Esophagus (tissue), 2 donors: Measurements from ENCODE around the gene HS2ST1. TPM values are rescaled to one million over a fixed set of nuclear protein-coding genes. Genes with fewer than 3 reads are reported as not detected.

Experiments
- H3K27ac ChIP-seq, 2 donors: one replicate each; pipeline ENCODE4 v1.5.1; 2013; ENCODE audit warnings: low read depth in 2 of 2, mild to moderate bottlenecking in 2 of 2, inconsistent platforms in 1 of 2, low read length in 1 of 2, moderate library complexity in 1 of 2
- H3K27me3 ChIP-seq, 2 donors: one replicate each; pipeline ENCODE4 v1.6.1; 2013; ENCODE audit warnings: low read length in 2 of 2, control low read depth in 1 of 2, mild to moderate bottlenecking in 1 of 2; ENCODE audit not compliant: insufficient read depth in 2 of 2, control insufficient read depth in 1 of 2
- H3K36me3 ChIP-seq, 2 donors: one replicate each; pipeline ENCODE4 v1.6.1; 2013; ENCODE audit warnings: low read length in 1 of 2; ENCODE audit not compliant: control insufficient read depth in 2 of 2, insufficient read depth in 2 of 2
- H3K4me1 ChIP-seq, 2 donors: one replicate each; pipeline ENCODE4 v1.6.1; 2013; ENCODE audit warnings: low read length in 1 of 2; ENCODE audit not compliant: control insufficient read depth in 2 of 2, insufficient read depth in 2 of 2
- H3K4me3 ChIP-seq, 2 donors: one replicate each; pipeline ENCODE4 v1.5.1; 2013; ENCODE audit warnings: low read length in 2 of 2, mild to moderate bottlenecking in 2 of 2, low read depth in 1 of 2, moderate library complexity in 1 of 2
- H3K9me3 ChIP-seq, 2 donors: one replicate each; pipeline ENCODE4 v1.6.1; 2013; ENCODE audit warnings: mild to moderate bottlenecking in 2 of 2, low read depth in 1 of 2, low read length in 1 of 2, moderate library complexity in 1 of 2; ENCODE audit not compliant: control insufficient read depth in 2 of 2, insufficient read depth in 1 of 2
- WGBS, 2 donors: extraction: QIAGEN DNeasy Blood & Tissue Kit; methylation state at CpG; one replicate each; pipeline ENCODE4 v1.1.7; 2013; 5-methylcytosine and 5-hydroxymethylcytosine counted together
- polyA plus RNA-seq, 2 donors: library from polyadenylated mRNA; stranded (reverse); fragments of 200-250 nt; gene quantifications; one replicate each; pipeline ENCODE4 v1.2.3, GENCODE V29; 2013
- donor health status: healthy with polysubstance abuse.
- donor health status: Bipolar disorder and iron deficiency.

The HS2ST1 gene
- polyA plus RNA-seq, 2 donors, result 2.7 to 3.8 TPM

- no peak overlapping the region for H3K4me3 ChIP-seq
- H3K9me3 ChIP-seq, result no peaks in the 10 kb centered on the region
- H3K4me1 ChIP-seq, result no peaks in the 10 kb centered on the region
- H3K27me3 ChIP-seq, result no peaks in the 10 kb centered on the region
- no peaks in the 10 kb centered on the region for H3K36me3 ChIP-seq
- H3K27ac ChIP-seq, result no peak overlapping the region
Measured at GRCh38 chr1:87106144-87106543, 191.7 kb downstream of the HS2ST1 start.

GRCh38 chr1:87106867-87107266 lies 192.4 kb downstream of the HS2ST1 start:
- Histone ChIP-seq H3K4me1 (no peaks in the 10 kb centered on the region), H3K9me3 (no peaks in the 10 kb centered on the region), H3K27me3 (no peaks in the 10 kb centered on the region), H3K27ac (no peak overlapping the region), H3K4me3 (no peak overlapping the region), H3K36me3 (no peaks in the 10 kb centered on the region)
- 82 to 84% methylated on average over 2 of the region's 2 CpGs for WGBS, 2 donors

GRCh38 chr1:87108228-87108627 lies 193.8 kb downstream of the HS2ST1 start:
- Histone ChIP-seq H3K4me3 (no peak overlapping the region), H3K27ac (no peak overlapping the region), H3K9me3 (no peaks in the 10 kb centered on the region), H3K36me3 (no peaks in the 10 kb centered on the region), H3K4me1 (no peaks in the 10 kb centered on the region), H3K27me3 (no peaks in the 10 kb centered on the region)
- WGBS, 2 donors, result 80 to 87% methylated on average over 1 of the region's 1 CpG

- Histone ChIP-seq H3K9me3 (no peaks in the 10 kb centered on the region), H3K27me3 (no peaks in the 10 kb centered on the region), H3K36me3 (no peaks in the 10 kb centered on the region), H3K4me1 (no peaks in the 10 kb centered on the region), H3K27ac (no peak overlapping the region), H3K4me3 (no peak overlapping the region)
- 100% methylated on average over 1 of the region's 1 CpG for whole genome bisulfite sequencing, 2 donors
Measured at GRCh38 chr1:87108814-87109411, 194.5 kb downstream of the HS2ST1 start.

- no peak overlapping the region for H3K27ac ChIP-seq
- H3K9me3 ChIP-seq, result no peaks in the 10 kb centered on the region
- no peaks in the 10 kb centered on the region for H3K27me3 ChIP-seq
- no peaks in the 10 kb centered on the region for H3K4me1 ChIP-seq
- H3K4me3 ChIP-seq, result no peak overlapping the region
- WGBS, 2 donors, result 58 to 65% methylated on average over 5 of the region's 5 CpGs
- H3K36me3 ChIP-seq, result no peaks in the 10 kb centered on the region
Measured at GRCh38 chr1:87111659-87112371, 197.4 kb downstream of the HS2ST1 start.

- 78 to 85% methylated on average over 5 of the region's 5 CpGs for WGBS, 2 donors
- no peaks in the 10 kb centered on the region for H3K4me1 ChIP-seq
- H3K27me3 ChIP-seq, result no peaks in the 10 kb centered on the region
- no peaks in the 10 kb centered on the region for H3K36me3 ChIP-seq
- H3K4me3 ChIP-seq, result no peak overlapping the region
- H3K9me3 ChIP-seq, result no peaks in the 10 kb centered on the region
- no peak overlapping the region for H3K27ac ChIP-seq
Measured at GRCh38 chr1:87113313-87113712, 198.9 kb downstream of the HS2ST1 start.

GRCh38 chr1:87115317-87115890 lies 201.0 kb downstream of the HS2ST1 start:
- Histone ChIP-seq H3K9me3 (no peaks in the 10 kb centered on the region), H3K4me1 (peaks cover 0 to 1% of the 10 kb centered on the region in 2 donors), H3K4me3 (no peak overlapping the region), H3K36me3 (no peaks in the 10 kb centered on the region), H3K27ac (no peak overlapping the region), H3K27me3 (no peaks in the 10 kb centered on the region)
- WGBS, 2 donors, result 62 to 84% methylated on average over 3 of the region's 3 CpGs

GRCh38 chr1:87115891-87116290 lies 201.5 kb downstream of the HS2ST1 start:
- no peak overlapping the region for H3K27ac ChIP-seq
- H3K4me3 ChIP-seq, result no peak overlapping the region
- 77 to 88% methylated on average over 3 of the region's 3 CpGs for WGBS, 2 donors
- H3K27me3 ChIP-seq, result no peaks in the 10 kb centered on the region
- H3K9me3 ChIP-seq, result no peaks in the 10 kb centered on the region
- H3K36me3 ChIP-seq, result no peaks in the 10 kb centered on the region
- H3K4me1 ChIP-seq, result peaks cover 0 to 2% of the 10 kb centered on the region in 2 donors

- 84 to 85% methylated on average over 7 of the region's 7 CpGs for WGBS, 2 donors
- H3K36me3 ChIP-seq, result no peaks in the 10 kb centered on the region
Measured at GRCh38 chr1:87117761-87118368, 203.4 kb downstream of the HS2ST1 start.

More at GRCh38 chr1:87117761-87118368, 203.4 kb downstream of the HS2ST1 start:
- Histone ChIP-seq H3K4me1 (peaks cover 0 to 2% of the 10 kb centered on the region in 2 donors), H3K27me3 (no peaks in the 10 kb centered on the region), H3K9me3 (no peaks in the 10 kb centered on the region), H3K27ac (no peak overlapping the region), H3K4me3 (no peak overlapping the region)
